GM21786 (cell line): ENCODE results near the gene UNC5B.

Source experiments
- ATAC-seq: cut with Tn5 transposase; IDR thresholded peaks from one replicate; pipeline ENCODE4 v1.9.1; 2021; ENCODE audit not compliant: unreplicated experiment

UNC5B gene

DNA sequence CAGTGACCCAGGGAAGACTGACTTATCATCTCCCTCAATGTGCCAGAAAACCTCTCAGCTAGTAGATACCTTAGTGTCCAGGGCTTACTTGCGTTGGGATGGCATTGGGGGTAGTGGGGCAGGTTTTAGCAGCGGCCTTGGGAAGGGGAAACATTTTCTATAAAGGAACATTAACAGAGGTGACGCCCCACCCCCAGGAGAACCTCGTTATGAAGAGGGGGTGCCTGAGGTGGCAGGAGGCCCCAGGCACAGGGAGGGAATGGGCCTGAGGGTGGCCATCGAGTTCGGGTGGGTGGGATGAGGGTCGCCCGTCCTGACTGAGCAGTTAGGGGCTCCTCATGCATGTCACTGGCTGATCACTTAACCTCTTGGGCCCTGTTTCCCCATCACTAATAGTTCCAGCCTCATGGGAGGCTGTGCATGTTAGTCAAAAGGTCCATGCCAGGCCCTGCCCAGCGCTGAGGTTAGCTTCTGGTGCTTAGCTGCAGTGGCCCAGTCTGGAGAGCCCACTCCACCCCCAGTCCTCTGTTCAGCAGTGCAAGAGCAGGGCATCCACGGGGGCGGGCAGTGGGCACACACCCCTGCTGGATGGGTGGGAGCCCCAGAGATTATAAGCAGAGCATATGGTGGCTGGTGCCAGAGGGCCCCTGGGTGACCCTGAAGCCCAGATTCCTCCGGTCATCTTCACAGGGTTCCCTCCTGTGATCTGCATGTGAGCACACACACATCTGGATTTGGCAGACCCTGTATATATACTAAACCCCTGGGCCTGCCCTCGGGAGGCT is 27.0 kb downstream of the UNC5B start:
- ATAC-seq, result no peak

DNA sequence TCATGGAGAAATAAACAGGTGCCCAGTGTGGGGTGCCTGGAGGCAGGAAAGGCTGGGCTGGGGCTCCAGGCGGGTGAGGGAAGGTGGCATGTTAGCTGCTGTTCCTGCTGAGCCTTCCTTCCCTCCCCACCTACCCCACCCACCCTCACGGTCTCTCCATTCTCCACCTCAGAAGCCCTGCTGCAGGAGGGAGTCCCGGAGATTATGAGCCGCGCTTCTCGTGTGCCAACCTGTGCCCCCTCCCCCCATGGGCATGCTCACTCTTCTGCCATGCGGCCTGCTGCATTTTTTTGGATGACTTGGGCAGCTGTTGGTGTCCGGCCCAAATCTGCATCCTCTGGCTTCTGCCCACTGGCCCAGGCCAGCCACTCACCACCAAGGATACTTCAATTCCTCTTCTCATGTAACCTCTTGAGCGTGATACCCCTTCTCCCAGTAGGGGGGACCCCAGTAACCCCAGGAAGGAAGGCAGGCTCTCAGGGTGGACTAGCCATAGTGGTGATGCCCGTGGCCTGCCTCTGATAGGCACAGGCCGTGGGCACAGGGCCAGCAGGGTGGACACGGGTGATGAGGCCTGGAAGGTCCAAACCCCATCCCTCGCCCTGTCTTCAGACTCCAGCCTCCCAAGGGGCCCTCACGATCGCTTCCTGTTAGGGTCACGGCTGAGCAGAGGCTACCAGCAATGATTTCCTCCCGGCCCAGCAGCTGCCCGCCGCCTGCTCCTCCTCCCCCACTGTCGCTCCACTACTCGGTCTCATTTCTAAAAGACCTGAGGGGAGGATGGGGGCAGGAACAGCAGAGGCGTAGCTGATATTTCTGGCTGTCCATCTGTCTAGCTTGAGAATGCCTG is 27.8 kb downstream of the UNC5B start:
- ATAC-seq, result no peak

DNA sequence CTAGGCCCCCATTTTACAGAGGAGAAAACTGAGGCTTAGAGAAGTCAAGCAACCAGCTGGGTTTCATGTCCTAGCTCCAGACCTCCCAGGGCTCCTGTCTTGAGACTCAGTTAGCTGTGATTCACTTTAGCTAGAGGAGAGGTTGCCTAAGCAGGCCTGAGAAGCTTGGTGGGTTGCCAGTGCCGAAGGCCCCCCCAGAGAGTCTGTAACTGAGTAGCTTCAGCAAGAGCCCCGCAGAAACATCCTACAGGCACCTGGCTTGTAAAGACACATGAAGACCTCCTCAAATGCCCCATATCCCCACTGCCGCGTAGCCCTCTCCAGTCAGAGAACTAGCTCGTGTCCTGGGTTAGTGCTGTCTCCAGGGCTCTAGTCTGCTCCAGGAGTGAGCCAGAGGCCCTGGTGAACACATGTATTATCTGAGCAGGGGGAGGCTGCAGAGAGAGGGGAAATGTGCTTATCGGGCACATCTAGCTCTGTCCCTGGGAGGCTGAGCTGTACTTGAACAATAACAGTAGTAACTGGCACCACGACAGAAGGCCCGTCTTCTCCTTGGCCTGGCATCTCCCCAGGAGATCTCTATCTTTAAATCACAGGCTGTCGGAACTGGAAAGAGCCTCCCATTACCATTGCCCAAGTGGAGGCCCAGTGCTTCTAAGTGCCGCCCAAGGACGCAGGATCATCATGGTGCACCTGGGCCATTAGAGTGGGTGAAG is 28.9 kb downstream of the UNC5B start:
- no peak for ATAC-seq

DNA sequence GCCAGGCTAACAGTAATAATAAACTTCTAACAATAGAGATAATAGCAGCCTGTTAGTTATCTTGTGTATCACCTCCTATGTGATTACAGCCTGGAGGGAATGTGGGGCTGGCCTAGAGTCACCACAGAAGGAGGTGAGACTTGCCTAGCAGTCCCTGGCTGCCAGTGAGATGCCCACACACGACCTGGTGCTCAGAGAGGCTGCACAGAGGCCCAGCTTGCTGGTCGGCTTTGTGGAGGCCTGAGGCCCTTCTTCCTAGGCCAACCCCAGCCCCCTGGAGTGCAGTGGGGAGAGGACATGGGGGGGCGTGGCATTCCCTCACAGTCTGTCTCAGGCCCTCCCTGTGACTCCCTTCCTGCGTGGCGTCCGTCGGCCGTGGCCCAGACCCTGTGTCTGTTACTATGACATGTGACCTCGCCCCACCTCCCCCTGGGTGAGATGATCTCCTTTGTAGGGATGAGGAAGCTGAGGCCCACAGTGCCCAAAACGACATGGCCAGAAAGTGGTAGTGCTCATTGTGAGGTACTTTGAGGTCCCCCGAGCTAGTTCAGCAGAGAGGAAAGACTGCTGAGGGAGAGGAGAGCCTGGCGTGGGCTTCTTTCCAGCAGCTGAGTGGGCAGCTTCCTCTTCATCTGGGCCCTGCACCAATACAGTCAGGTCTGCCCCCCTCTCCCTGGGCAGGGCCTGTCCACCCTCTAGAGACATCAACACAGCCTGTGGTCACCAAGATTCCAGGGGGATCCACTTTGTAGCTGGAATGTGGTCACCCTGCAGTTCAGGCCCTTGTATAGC is 29.7 kb downstream of the UNC5B start:
- no peak for ATAC-seq

DNA sequence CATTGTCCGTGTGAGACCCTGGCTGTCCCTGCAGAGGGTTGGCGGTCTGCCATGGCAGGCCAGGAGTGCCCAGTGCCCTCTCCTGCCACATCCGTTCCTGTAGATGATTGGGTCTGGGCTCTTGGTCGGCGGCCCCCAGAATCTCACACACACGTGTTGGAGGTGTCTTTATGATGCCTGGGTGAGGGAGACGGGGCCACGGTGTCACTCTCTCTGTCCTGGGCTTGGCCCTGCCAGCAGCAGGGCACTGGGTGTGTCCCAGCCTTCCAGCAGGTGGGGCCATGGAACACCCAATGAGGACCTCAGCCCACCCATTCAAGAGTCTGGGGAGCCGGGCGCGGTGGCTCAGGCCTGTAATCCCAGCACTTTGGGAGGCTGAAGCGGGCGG is 30.2 kb downstream of the UNC5B start:
- ATAC-seq, result no peak

DNA sequence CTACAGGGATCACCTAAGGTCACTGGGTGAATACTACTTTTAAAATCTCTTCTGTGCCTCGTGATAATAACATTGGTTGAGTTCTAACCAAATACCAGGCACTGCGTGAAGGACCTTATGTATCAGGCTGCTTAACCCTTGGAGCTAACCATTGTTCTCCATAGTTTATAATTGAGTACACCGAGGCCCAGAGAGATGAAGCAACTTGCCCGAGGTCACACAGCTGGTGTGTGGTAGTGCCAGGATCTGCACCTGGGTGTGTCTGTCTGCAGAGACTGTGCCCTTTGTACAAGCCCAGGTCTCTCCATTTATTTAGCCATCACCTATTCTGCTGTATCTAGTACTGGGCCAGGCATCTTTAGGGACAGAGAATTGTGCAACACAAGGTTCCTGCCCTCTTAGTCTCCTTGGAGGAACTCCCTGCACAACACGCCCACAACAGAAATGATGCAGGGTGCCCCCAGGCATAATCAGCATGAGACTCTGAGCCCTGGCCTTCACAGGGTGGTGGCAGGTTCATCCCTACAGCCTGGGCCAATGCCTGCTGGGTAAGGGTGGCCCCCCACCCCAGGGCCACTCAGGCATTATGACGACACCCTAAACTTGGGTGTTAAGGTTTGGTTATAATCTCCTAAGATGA is 31.5 kb downstream of the UNC5B start:
- no peak for ATAC-seq

DNA sequence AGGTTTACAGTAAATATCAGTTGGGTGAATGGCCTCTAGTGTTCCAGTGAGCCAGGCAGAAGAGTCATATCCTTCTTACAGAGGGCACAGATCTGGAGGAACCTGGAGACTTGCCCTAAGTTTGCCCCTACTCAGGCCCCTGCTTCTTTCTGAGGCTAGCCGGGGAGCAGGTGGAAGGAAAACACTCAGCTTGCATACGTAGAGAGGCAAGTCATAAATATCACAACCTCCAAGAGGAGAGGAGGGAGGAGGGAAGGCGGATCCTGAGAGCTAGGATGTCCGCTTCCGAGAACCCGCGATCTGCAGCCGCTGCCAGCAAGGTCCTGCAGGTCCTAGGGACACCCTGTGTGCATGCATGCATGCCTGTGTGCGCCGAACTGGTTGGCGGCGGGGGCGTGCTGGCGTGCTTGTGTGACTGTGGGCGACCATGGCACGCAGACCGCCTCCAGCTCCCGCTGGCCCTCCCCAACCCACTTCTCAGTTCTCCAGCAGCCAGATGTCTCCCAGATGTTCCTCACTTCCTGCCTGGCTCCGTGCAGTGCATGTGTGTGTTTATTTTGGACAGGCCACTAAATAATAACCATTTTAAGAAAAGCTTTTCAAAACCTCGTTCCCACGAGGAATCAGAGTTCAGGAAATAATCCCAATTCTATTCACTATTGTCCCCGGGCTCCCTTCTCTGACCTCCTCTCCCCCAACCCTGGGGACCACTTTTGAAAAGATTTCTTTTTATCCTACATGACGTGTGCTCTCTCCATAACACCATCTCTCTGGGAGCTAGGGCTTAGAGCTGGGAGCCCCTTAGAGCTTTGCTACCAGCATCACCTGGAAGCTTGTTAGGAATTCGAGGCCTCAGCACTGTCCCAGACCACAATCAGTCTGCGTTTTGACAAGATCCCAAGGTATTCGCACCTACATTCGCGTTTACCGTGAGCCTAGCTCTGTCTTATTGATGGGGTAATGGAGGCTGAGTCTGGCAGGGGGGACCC is 32.4 kb downstream of the UNC5B start:
- no peak for ATAC-seq

DNA sequence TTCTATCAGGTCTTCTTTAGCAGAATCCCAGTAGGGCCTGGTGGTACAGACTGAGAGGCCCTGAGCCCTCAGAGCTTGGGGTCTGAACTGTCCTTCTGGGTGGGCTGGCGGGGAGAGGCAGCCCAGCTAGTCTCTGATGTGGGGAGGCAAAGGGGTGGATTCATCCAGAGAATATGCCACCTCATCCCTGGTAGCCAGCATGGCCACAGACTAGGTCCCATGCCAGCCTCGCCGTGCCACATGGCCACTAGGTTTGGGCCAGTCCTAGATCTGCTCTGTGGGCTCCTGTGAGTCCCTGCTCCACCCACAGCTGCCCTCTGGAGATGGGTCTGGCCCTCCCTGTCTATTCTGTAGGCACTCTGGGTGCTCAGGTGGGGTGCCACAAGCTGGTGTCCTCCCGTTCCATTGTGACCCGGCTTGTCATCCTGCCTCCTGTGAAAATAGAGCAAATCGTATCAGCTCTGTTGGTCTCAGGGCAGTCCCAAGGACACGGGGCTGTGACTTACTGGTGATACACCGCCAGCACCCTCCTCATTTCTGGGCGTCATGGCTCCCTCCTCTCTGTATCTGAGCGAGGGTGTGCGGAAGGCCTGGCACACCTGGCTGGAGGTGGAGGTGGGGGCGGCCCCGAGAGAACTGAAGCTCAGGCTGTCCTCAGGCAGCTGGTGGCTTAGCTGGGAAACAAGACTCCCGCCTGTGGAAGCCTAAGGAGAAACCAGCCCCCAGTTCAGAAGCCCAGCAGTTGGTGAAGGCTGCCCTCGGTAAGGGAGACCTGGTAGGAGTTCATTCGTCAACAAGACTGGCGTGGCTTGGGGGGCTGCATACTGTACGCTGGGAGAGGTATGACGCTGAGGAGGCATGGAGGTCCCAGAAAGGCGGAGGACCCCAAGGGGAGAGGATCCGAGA is 33.3 kb downstream of the UNC5B start:
- no peak for ATAC-seq

DNA sequence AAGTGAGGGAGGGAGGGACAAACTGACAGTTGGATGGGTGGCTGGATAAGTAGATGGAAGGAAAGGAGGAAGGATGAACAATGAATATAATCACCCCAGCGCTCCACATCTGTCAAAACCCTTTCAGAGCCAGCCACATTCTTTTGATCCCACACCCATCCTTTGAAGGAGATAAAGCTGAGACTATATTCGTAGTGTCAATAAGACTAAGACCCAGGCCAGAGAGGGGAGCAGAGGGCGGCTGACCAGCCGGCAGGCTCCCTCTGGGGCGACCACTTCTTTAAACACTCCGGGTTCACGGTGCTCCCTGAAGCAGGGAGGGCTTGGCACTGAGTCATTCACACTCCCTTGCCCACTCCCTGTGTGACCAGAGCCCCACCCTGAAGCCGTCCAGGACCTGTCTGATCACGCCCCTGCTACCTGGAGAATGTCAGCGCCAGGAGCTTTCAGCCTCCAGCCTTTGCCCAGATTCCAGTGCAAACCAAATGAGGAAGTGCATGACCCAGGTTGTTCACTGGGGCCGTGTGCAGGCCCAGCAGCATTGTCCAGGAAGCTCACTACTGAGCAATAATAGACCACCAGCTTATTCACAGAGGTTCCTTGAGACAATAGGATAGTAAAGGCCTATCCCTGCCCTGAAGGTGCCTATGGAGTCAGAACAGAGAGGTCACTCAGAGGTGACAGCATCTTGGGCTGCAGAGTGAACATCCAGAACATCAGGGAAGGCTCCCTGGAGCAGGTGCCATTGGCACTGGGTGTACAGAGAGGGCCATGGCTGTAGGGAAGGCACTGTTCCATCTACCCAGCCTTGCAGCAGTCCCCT is 34.4 kb downstream of the UNC5B start:
- no peak for ATAC-seq

DNA sequence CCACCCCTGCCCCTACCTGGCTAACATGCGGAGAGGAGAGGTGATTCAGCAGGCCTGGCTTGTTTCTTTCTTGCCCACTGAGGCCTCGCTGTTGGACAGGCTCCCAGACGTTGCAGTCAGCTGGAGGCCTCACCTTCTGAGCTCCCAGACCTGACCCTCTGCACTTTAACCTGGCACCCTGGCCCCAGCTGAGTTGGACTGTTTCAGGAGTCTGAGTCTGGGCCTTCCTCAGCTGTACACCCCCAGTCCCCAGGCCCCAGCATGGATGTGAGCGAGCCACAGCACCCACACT is 35.0 kb downstream of the UNC5B start:
- no peak for ATAC-seq

DNA sequence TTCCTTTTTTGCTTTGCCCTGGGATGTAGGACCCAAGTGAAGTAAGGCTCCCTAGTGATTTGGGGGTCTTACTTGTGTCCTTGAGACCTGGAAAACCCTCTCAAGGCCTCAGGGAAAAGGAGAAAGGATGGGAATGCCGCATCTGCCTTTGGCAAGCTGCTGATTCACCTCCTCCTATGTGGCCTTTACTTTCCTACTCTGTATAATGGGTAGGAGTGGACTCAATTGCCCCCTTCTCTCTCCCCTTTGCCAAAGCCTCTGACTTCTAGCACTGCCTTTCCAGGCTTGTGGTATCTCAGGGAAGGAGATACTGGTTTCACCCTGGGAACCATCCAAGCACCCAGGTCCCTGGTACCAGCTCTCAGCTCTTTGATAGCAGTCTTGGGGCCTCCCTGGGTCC is 35.4 kb downstream of the UNC5B start:
- no peak for ATAC-seq

DNA sequence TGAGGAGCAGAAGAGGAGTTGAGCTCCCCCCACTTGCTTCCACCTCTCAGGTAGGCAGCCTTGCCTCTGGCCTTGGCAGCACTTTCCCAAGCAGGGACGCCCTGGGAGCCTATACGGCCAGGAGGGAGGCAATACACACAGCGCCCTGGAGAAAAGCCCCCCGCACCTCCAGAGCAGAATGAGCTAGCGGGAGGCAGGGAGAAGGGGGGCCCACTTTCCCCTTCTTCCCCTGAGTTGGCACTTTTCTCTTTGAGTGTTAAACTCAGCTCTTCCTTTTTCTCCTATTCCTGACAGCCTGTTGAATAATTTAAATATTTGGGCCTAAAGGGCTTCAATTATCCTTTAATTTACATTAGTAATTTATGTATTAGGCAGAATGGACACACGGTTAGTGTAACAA is 35.8 kb downstream of the UNC5B start:
- ATAC-seq, result no peak

DNA sequence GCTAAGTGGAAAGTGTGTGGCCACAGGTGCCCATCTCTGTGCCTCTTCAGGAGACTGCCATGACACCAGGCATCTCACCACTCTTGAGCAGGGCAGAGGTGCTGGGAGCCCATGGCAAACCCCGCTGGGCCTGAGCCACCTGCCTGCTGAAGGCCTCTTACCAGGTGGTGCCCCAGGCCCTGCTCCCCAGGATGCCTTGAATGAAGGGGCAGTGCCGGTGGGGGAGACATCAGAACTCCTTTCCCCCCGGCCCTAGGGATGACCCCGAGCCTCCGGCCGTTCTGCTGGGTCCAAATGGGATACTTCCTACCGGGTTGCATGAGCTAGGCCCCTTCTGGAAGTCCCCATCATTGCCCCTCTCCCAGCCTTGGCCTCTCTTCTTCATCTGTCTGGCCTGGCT is 37.6 kb downstream of the UNC5B start:
- no peak for ATAC-seq

DNA sequence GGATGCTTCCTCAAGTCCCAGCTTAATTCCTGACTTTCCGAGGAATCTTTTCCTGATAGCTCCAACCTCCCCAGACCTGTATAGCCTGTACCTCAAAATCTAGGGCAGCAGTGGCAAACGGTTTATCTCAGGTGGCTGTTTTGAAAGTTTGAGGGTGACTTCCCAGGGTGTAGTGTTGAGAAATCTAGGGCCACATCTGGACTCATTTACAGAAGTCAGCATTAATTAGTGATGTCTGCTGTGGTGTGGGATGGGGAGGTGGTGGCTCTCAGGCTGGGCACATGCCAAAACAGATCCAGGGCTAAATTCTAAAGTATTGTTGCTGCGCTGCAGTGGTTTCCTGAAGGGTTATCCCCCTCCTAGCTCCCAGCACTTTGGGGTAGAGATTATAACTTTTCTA is 38.0 kb downstream of the UNC5B start:
- no peak for ATAC-seq

DNA sequence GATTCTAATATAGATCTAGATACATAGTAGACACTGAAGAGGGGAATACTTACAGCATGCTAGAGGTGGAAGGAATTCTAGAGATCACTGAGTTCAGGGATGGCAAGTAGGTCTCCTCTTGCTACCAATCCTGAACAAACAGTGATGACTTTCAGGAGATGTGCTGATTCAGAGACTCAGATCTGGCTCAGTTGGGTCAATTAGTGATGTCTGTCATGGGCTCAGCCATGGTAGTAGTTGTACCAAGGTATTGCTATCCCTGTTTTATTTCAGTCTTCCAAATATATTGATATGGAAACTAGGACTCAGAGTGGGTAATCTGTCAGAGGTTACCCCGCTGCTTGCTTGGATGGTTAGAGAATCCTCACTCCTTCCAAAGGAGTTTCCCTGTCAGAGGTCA is 38.5 kb downstream of the UNC5B start:
- no peak for ATAC-seq

DNA sequence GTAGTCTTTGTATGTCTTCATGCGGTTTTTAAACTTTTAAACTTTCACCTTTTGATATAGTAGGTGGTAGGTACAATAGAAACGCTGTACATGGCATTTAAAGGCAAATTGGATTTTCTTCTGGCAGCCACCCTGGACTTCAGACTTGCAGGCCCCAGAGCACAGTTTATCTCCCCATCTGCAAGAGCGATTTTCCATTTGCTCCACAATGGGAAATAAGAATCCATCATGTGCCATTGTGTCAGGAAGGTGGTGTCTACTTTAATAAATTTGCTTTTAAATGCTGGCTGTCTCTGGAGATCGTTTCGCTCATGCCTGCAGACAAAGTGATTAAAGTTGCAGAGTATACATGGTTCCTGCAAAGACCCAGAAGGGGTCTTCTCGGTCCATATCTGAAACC is 38.9 kb downstream of the UNC5B start:
- no peak for ATAC-seq

DNA sequence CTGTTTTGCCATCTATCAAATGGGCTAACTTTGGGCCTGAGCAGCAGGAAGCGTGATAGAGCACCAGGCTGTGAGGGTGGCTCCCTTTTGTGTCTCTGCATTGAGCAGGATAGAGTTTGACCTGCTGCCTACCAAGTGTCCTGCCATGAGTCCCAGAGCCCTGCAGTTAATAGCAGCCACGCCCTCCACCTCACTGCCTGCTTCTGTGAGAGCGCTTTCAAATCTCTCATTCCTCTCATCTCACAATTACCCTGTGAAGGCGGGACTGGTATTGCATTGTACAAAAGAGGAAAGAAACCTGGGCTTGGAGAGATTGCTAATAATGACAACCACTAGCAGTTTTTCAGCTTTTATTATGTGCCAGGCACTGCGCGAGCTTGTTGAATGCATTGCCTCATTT is 39.9 kb downstream of the UNC5B start:
- ATAC-seq, result no peak
